HG02588 (cell line): ENCODE results near the gene HERC2.

ENCODE experiments used
- ATAC-seq: cut with Tn5 transposase; IDR thresholded peaks from one replicate; pipeline ENCODE4 v1.9.1; 2021; ENCODE audit warnings: mild to moderate bottlenecking, moderate library complexity; ENCODE audit not compliant: unreplicated experiment

Gene HERC2

DNA sequence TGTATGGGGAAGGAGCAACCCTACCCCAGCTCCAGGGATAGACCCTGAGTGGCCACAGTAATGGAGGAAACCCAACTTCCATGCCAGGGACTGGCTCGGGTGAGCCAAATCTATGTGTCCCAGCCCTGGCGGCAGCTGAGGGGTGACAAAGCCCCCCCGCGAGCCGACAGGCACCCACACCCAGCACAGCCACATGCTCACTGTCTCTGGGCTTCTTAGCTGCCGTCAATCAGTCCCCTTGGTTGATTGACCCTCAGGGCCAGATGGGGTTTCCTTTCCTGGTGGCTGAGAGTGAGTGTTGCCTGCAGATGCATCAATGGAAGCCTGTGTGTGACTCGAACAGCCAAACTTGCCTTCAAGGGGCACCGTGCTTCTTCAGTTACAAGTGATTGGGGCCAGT, 220.8 kb downstream of the HERC2 start:
- no peak for ATAC-seq

- no peak for ATAC-seq
Measured at GRCh38 chr15:28100516-28101195, 221.3 kb downstream of the HERC2 start.

GRCh38 chr15:28099555-28100140, 222.3 kb downstream of the HERC2 start:
- ATAC-seq, result no peak

DNA sequence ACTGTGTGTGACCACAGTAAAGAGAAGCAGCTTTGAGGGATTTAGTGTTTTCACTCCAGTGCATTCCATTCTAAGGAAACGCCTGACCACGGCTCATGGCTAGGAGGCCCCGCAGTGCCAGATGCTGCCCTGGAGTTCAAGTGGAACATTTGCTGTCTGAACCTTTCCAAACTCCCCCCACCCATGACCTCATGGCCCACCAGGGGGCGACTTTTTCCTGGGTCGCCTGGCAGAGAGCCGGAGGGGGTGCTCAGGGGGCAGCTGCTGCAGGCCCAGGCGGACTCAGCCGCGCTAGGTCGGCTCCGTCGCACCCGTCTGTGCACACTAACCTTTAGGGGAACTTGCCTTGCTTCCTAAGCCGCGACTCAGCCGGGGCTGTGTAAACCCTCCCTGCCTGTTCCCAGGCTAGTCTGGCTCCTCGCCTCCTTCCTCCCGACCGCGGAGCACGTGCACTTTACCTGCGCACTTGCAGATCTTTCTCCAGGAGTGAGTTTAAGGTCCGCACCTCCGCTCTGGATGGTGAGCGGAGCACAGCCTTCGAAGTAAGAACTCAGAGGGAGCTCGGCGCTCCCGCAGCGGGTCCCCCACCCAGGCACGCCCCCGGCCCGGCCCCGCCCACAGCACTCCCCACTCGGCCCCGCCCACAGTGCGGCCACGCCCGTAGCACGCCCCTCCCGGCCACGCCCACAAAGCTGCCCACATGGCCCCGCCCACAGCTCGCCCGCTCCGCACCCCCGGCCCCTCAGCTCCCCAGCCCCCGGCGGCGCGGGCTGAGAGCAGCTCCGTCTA, 223.0 kb downstream of the HERC2 start, which contains the start of gene OCA2:
Gene OCA2, minus strand, starts transcription at position 550 of the 789 bp plus-strand sequence. CDS start 17,441 bp downstream, outside the sequence.
- ATAC-seq, result no peak

GRCh38 chr15:28098360-28098765, 223.6 kb downstream of the HERC2 start:
- ATAC-seq, result no peak

- no peak for ATAC-seq
Measured at GRCh38 chr15:28097656-28098359, 224.2 kb downstream of the HERC2 start.

- no peak for ATAC-seq
Measured at GRCh38 chr15:28096670-28097431, 225.1 kb downstream of the HERC2 start.

GRCh38 chr15:28096411-28096669, 225.6 kb downstream of the HERC2 start:
- peak; percentile 10 for ATAC-seq

DNA sequence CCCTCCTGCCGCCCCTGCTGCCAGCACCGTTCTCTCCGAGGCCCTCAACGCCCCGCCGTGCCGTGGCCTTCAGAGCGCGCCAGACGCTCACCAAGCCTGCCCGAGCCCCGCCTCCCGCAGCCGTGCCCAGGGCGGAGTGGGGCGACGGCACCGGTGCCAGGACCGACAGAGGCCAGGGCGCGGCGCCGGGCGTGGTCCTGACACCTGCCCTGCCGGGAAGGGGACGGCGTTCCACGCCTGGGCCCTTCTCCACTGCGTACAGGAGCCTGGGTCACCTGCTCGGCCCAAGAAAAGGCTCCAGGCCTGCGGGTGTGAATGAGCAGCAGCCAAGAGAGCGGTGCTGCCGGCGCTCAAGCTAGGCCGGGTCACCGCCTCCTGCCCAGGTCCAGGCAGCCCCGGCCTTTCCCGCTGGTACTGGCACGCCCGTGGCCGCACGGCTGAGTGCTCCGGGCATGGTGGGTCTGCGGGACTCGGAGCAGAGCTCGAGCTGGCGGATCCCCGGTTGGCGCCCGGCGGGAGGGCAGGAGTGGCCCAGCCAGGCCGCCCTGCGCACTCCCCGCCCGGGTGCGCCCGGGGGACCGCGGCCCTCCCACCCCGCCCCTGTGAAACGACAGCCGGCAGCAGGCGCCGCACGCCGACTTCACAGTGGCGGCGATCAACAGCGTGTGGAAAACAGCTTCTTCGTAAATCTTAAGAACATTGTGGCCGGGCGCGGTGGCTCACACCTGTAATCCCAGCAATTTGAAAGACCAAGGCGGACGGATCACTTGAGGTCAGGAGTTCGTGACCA, 227.1 kb downstream of the HERC2 start:
- ATAC-seq, result no peak

GRCh38 chr15:28093752-28094535, 228.0 kb downstream of the HERC2 start:
- no peak for ATAC-seq

DNA sequence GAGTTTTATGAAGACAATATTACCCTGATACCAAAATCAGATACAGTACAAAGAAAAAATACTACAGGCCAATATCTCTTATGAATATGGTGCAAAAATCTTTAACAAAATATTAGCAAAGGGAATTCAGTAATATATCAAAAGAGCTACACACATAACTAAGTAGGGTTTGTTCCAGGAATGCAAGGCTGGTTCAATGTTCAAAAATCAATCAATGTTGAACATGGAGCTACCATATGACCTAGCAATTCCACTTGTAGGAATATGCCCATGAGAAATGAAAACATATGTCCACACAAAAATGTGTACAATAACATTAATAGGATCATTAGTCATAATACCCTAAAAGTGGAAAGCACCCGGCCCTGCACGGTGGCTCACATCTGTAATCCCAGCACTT, 230.7 kb downstream of the HERC2 start:
- ATAC-seq, result no peak

- ATAC-seq, result peak; percentile 92
Measured at GRCh38 chr15:28086175-28086703, 235.7 kb downstream of the HERC2 start.

GRCh38 chr15:28085489-28086174, 236.3 kb downstream of the HERC2 start:
- no peak for ATAC-seq

GRCh38 chr15:28084547-28084946, 237.4 kb downstream of the HERC2 start:
- no peak for ATAC-seq

DNA sequence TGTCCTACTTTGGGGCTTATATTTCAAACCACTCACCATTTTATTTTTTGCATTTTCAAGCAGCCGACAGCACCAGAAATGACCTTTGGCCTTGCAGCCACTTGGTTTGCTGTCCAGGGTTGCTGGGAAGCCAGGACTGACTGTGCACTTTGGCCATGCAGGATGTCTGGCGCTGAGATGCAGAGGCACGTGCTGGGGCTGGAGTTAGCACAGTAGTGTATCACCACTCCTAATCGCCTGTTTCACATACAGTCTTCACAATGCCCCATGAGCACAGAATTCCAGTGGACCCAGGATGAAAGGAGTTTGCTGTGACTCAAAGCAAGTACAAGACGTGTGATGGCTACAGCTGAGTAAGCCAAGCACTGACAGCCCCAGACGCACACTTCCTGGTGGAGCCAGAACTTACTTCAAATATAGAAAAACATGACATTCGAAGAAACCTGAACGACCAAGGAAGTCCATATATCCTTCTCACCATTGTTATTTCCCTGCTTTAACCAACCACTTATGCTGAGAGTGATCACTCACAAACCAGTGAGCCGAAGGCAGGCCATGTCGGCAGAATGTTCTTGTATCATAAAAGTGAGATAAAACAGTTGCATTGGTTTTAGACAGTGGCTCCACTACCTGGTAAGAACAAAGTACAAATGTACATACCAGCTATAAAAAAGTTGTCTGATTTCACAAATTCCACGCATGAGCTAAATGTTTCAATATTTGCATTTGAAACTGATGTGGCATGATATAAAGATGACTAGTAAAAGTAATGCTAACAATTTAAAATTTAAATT, 238.9 kb downstream of the HERC2 start:
- no peak for ATAC-seq

DNA sequence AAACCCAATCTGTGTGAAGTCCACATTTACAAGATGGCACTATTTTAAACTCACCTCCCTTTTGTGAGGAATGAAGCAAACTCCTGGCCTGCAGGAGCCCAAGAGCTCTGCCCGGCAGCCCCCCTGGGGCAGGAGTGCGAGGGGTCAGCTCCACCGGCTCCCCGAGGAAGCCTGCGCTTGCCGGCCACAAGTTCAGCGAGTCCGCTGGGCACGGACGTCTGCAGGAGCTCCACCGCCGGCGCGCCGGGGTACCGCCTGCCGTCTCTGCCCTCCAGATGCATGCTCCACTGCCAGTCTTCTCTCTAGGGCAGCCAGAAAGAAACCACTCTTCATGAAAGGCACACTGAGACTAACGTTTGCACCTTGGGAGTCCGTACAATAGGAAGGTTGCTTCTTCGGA, 240.4 kb downstream of the HERC2 start:
- no peak for ATAC-seq

- ATAC-seq, result no peak
Measured at GRCh38 chr15:28080386-28080785, 241.6 kb downstream of the HERC2 start.
